BLaER1 (cell line): ENCODE data around the gene ENAH.

ENCODE experiments used
- H3K27ac ChIP-seq: shearing (Covaris generic); formaldehyde crosslinking; 2 replicates; pipeline ENCODE4 v1.8.1; 2022
- H3K27me3 ChIP-seq: shearing (Covaris generic); formaldehyde crosslinking; 2 replicates; pipeline ENCODE4 v1.8.1; 2022
- H3K36me3 ChIP-seq: shearing (Covaris generic); formaldehyde crosslinking; 2 replicates; pipeline ENCODE4 v1.8.1; 2022
- H3K4me1 ChIP-seq: shearing (Covaris generic); formaldehyde crosslinking; 2 replicates; pipeline ENCODE4 v1.8.1; 2022
- H3K4me2 ChIP-seq: shearing (Covaris generic); formaldehyde crosslinking; 2 replicates; pipeline ENCODE4 v1.8.1; 2022
- H3K4me3 ChIP-seq: shearing (Covaris generic); formaldehyde crosslinking; 2 replicates; pipeline ENCODE4 v1.8.1; 2022
- H3K9ac ChIP-seq: shearing (Covaris generic); formaldehyde crosslinking; 2 replicates; pipeline ENCODE4 v1.8.1; 2022
- H3K9me3 ChIP-seq: shearing (Covaris generic); formaldehyde crosslinking; 2 replicates; pipeline ENCODE4 v1.8.1; 2022
- H4K20me1 ChIP-seq: shearing (Covaris generic); formaldehyde crosslinking; 2 replicates; pipeline ENCODE4 v1.8.1; 2022
- Cebpa-rat ChIP-seq: shearing (Covaris generic); IDR thresholded peaks from 2 replicates; pipeline ENCODE4 v1.8.1; 2022

The ENAH gene

DNA sequence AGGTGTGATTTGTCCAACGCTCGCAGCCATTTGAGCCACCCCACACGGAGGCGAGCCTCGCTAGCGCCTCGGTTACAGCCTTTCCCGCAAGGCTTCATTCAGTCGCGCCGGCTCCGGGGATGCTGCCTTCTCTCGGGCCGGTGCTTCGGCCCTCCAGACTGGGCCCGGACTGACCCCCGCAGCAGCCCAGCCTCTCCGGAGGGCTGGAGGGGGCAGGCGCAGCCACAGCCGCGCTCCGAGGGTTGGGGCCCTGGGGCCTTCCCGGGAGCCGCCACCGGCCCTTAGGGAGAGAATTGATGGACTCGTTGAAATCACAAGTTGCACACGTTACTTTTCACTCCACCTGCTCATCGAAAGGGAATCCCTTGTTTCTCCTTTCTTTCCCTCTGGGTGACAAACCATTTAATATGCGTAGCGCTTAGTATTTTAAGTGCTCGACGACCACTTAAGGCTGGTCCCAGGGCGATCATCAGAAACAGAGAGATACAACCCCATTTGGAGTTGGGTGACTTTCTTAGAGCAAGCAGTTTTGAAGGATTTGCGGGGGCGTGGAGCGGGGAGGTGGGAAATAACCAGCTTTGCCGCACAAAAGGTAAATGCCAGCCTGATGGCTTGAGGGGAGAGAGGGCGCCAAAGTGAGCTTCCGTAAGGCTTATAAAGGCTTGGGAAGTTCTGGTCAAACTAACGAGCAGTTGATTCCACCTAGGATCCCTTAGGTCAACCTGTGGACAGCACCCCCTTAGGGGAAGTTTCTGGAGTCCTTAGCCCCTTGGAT is 24.6 kb upstream of the ENAH start:
- H3K27ac ChIP-seq = no peak overlapping the region
- no peak overlapping the region for H3K4me2 ChIP-seq
- no peaks in the 10 kb centered on the region for H4K20me1 ChIP-seq
- no peaks in the 10 kb centered on the region for H3K27me3 ChIP-seq
- no peak for TF ChIP-seq Cebpa-rat
- no peaks in the 10 kb centered on the region for H3K9me3 ChIP-seq
- H3K9ac ChIP-seq = no peak overlapping the region
- no peaks in the 10 kb centered on the region for H3K36me3 ChIP-seq
- no peaks in the 10 kb centered on the region for H3K4me1 ChIP-seq
- H3K4me3 ChIP-seq = no peak overlapping the region

GRCh38 chr1:225674381-225674780 is 21.5 kb upstream of the ENAH start:
- Histone ChIP-seq H3K9ac (no peak overlapping the region), H3K9me3 (no peaks in the 10 kb centered on the region), H3K27me3 (no peaks in the 10 kb centered on the region), H3K4me3 (no peak overlapping the region), H3K4me2 (no peak overlapping the region), H3K4me1 (no peaks in the 10 kb centered on the region), H3K36me3 (no peaks in the 10 kb centered on the region), H4K20me1 (no peaks in the 10 kb centered on the region), H3K27ac (no peak overlapping the region)
- TF ChIP-seq Cebpa-rat = no peak

- Histone ChIP-seq H3K27ac (no peak overlapping the region), H3K4me3 (no peak overlapping the region), H3K4me2 (no peak overlapping the region), H3K36me3 (no peaks in the 10 kb centered on the region), H3K4me1 (no peaks in the 10 kb centered on the region), H4K20me1 (no peaks in the 10 kb centered on the region), H3K9ac (no peak overlapping the region), H3K9me3 (no peaks in the 10 kb centered on the region), H3K27me3 (no peaks in the 10 kb centered on the region)
- TF ChIP-seq Cebpa-rat = no peak
Observed at GRCh38 chr1:225670806-225671733, 18.1 kb upstream of the ENAH start.

DNA sequence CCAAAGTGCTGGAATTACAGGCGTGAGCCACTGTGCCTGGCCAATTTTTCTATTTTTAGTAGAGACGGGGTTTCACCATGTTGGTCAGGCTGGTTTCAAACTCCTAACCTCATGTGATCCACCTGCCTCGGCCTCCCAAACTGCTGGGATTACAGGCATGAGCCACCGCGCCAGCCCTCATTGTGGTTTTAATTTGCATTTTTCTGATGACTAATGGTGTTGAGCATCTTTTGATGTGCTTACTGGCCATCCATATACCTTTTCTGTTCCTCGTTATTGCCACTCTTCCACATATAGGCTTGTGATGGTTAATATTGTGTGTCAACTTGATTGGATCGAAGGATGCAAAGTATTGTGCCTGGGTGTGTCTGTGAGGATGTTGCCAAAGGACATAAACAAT is 17.4 kb upstream of the ENAH start:
- no peaks in the 10 kb centered on the region for H3K27me3 ChIP-seq
- no peak for TF ChIP-seq Cebpa-rat
- no peak overlapping the region for H3K27ac ChIP-seq
- no peaks in the 10 kb centered on the region for H4K20me1 ChIP-seq
- no peak overlapping the region for H3K9ac ChIP-seq
- H3K9me3 ChIP-seq = no peaks in the 10 kb centered on the region
- no peaks in the 10 kb centered on the region for H3K4me1 ChIP-seq
- no peaks in the 10 kb centered on the region for H3K36me3 ChIP-seq
- no peak overlapping the region for H3K4me2 ChIP-seq
- H3K4me3 ChIP-seq = no peak overlapping the region

GRCh38 chr1:225668222-225668621 is 15.3 kb upstream of the ENAH start:
- Histone ChIP-seq H3K4me3 (no peak overlapping the region), H3K9ac (no peak overlapping the region), H3K27me3 (no peaks in the 10 kb centered on the region), H3K4me2 (no peak overlapping the region), H4K20me1 (no peaks in the 10 kb centered on the region), H3K27ac (no peak overlapping the region), H3K36me3 (no peaks in the 10 kb centered on the region), H3K4me1 (no peaks in the 10 kb centered on the region), H3K9me3 (no peaks in the 10 kb centered on the region)
- no peak for TF ChIP-seq Cebpa-rat

DNA sequence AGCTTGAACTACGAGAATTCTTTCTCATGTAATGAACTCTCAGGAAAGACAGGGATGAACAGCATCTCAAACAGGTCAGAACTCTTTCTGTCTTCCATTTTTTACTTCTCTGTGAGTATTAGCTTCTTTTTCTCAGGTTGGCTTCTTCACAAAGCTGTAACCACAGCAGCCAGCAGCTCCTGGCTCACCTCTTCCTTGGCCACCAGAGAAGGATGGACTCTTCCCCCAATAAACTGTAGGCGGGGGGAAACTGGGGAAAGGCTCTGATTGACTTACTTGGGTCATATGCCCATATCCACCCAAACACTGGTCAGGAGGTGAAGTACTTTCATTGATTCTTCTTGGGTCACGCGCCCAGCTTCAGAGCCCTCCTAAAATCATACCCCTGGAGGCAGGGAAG is 14.4 kb upstream of the ENAH start:
- no peaks in the 10 kb centered on the region for H4K20me1 ChIP-seq
- no peak overlapping the region for H3K9ac ChIP-seq
- no peaks in the 10 kb centered on the region for H3K36me3 ChIP-seq
- H3K4me2 ChIP-seq = no peak overlapping the region
- no peaks in the 10 kb centered on the region for H3K4me1 ChIP-seq
- H3K9me3 ChIP-seq = no peaks in the 10 kb centered on the region
- no peaks in the 10 kb centered on the region for H3K27me3 ChIP-seq
- no peak overlapping the region for H3K27ac ChIP-seq
- H3K4me3 ChIP-seq = no peak overlapping the region
- TF ChIP-seq Cebpa-rat = no peak

DNA sequence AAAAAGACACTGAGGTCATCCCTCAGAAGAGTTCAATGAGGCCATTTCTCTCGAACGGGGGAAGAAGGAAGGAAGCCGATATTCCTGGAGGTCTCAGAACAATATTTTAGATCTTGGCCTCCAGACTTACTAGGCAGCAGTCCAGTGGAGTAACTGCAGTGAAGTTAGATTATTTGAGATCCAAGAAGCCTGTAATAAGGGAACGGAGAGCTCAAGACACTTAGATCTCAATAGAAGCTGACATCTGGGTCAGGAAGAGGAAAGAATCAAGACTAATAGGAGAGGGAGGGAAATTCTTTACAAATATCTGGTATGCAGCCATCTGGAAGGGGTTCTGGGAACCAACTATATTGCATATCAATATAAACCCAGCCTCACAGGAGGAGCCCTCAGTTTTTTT is 13.6 kb upstream of the ENAH start:
- no peak for TF ChIP-seq Cebpa-rat
- no peaks in the 10 kb centered on the region for H3K36me3 ChIP-seq
- no peak overlapping the region for H3K27ac ChIP-seq
- H3K4me3 ChIP-seq = no peak overlapping the region
- no peak overlapping the region for H3K9ac ChIP-seq
- H3K27me3 ChIP-seq = no peaks in the 10 kb centered on the region
- H4K20me1 ChIP-seq = no peaks in the 10 kb centered on the region
- H3K4me2 ChIP-seq = no peak overlapping the region
- H3K9me3 ChIP-seq = no peaks in the 10 kb centered on the region
- H3K4me1 ChIP-seq = peaks cover 5% of the 10 kb centered on the region

DNA sequence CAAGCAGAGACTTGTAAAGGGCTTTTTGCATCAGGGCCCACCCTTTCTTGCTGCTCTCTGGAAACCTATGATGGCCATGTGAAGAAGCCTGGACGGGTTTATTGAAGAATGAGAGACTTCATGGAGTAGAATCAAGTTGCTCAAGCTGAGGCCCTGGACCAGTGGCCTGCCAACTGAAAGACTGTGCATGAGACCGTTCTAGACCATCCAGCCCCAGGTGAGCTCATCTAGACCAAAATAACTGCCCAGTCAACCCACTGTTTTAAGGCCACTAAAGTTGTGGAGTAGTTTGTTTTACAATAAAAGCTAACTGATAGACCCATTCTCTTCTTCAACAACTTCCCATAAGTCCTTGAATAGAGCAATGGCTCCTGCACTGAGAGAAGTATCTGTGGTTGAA is 11.8 kb upstream of the ENAH start:
- no peaks in the 10 kb centered on the region for H3K9me3 ChIP-seq
- no peaks in the 10 kb centered on the region for H4K20me1 ChIP-seq
- H3K36me3 ChIP-seq = no peaks in the 10 kb centered on the region
- no peak for TF ChIP-seq Cebpa-rat
- no peak overlapping the region for H3K9ac ChIP-seq
- H3K4me1 ChIP-seq = peaks cover 22% of the 10 kb centered on the region
- no peak overlapping the region for H3K4me3 ChIP-seq
- H3K4me2 ChIP-seq = no peak overlapping the region
- no peak overlapping the region for H3K27ac ChIP-seq
- H3K27me3 ChIP-seq = no peaks in the 10 kb centered on the region

DNA sequence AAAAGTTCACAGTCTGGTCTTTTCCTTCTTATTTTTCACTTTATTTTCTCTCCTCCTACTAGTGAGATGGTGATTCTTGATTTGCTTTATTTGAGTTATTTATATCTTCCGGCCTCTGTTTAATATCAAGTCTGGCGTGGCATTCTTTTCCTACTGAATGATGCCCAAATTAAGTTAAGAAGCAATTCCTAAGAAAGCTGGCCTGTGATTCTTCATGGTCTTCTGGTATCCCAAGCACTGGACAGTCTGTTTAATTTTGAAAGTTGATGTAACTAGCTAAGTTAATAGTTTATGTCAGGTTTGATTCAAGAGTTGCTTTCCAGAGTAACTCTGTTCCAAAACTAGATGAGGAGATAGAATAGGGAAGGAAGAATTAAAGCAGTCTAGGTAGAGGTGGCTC is 9.2 kb upstream of the ENAH start:
- no peaks in the 10 kb centered on the region for H3K9me3 ChIP-seq
- H3K9ac ChIP-seq = no peak overlapping the region
- H3K27ac ChIP-seq = no peak overlapping the region
- no peak overlapping the region for H3K4me3 ChIP-seq
- no peaks in the 10 kb centered on the region for H3K36me3 ChIP-seq
- H3K4me2 ChIP-seq = no peak overlapping the region
- H3K27me3 ChIP-seq = no peaks in the 10 kb centered on the region
- no peaks in the 10 kb centered on the region for H4K20me1 ChIP-seq
- peaks cover 27% of the 10 kb centered on the region for H3K4me1 ChIP-seq
- no peak for TF ChIP-seq Cebpa-rat

- no peaks in the 10 kb centered on the region for H3K36me3 ChIP-seq
- TF ChIP-seq Cebpa-rat = no peak
- H3K4me2 ChIP-seq = peak overlapping the region; percentile 72
- no peak overlapping the region for H3K4me3 ChIP-seq
- H3K9ac ChIP-seq = no peak overlapping the region
- H3K9me3 ChIP-seq = no peaks in the 10 kb centered on the region
- H4K20me1 ChIP-seq = no peaks in the 10 kb centered on the region
- no peaks in the 10 kb centered on the region for H3K27me3 ChIP-seq
- 0 out of 2 replicates have a peak overlapping the region, but pooled peaks have one; percentile 2 for H3K27ac ChIP-seq
- peaks cover 31% of the 10 kb centered on the region for H3K4me1 ChIP-seq
Observed at GRCh38 chr1:225660544-225660946, 7.6 kb upstream of the ENAH start.
